ENCODE data around the gene CSF2. TPM values are rescaled to one million over a fixed set of nuclear protein-coding genes. Genes with fewer than 3 reads are reported as not detected.

CSF2 gene
- total and polyA plus RNA-seq, 5 donors from 2014 or later: not detected

- H3K36me3 ChIP-seq (ENCODE audit: control insufficient read depth, insufficient read depth, low read length): no peaks in the 10 kb centered on the region
- Mint-ChIP-seq H3K27me3 (no peaks in the 10 kb centered on the region), H3K4me3 (peak overlapping the region in 1 of 4 donors; percentile 20), H3K9me3 (peaks cover 0 to 3% (median 0%) of the 10 kb centered on the region in 7 donors), H3K27ac (peak overlapping the region in 1 of 3 donors; percentile 48), H3K36me3 (peaks cover 4% of the 10 kb centered on the region), H3K4me1 (peaks cover 17 to 24% (median 21%) of the 10 kb centered on the region in 4 donors)
- no peaks in the 10 kb centered on the region for H3K9me3 ChIP-seq (ENCODE audit: control insufficient read depth in 2 of 2, low read length in 2 of 2)
- H3K27me3 ChIP-seq (ENCODE audit: control insufficient read depth, insufficient read depth, low read length): no peaks in the 10 kb centered on the region
- H3K27ac ChIP-seq (ENCODE audit: insufficient read depth, low read length, poor library complexity, severe bottlenecking): no peak overlapping the region
- H3K4me3 ChIP-seq (ENCODE audit: low read depth, low read length): no peak overlapping the region
- ATAC-seq (ENCODE audit: low read depth in 2 of 2) (no peak), DNase-seq (no peak)
- peaks cover 19% of the 10 kb centered on the region for H3K4me1 ChIP-seq (ENCODE audit: control insufficient read depth, insufficient read depth, low read length, poor library complexity, severe bottlenecking)
Observed at GRCh38 chr5:132096904-132097303, 23.3 kb downstream of the CSF2 start.

- no peaks in the 10 kb centered on the region for H3K27me3 ChIP-seq (ENCODE audit: control insufficient read depth, insufficient read depth, low read length)
- Mint-ChIP-seq H3K4me3 (no peak overlapping the region), H3K27ac (no peak overlapping the region), H3K9me3 (peaks cover 0 to 3% (median 0%) of the 10 kb centered on the region in 7 donors), H3K4me1 (peaks cover 17 to 37% (median 28%) of the 10 kb centered on the region in 4 donors), H3K27me3 (no peaks in the 10 kb centered on the region), H3K36me3 (peaks cover 4% of the 10 kb centered on the region)
- ATAC-seq (ENCODE audit: low read depth in 2 of 2) (no peak), DNase-seq (no peak)
- H3K36me3 ChIP-seq (ENCODE audit: control insufficient read depth, insufficient read depth, low read length): no peaks in the 10 kb centered on the region
- no peaks in the 10 kb centered on the region for H3K9me3 ChIP-seq (ENCODE audit: control insufficient read depth in 2 of 2, low read length in 2 of 2)
- no peak overlapping the region for H3K4me3 ChIP-seq (ENCODE audit: low read depth, low read length)
- peaks cover 31% of the 10 kb centered on the region for H3K4me1 ChIP-seq (ENCODE audit: control insufficient read depth, insufficient read depth, low read length, poor library complexity, severe bottlenecking)
- H3K27ac ChIP-seq (ENCODE audit: insufficient read depth, low read length, poor library complexity, severe bottlenecking): no peak overlapping the region
Observed at GRCh38 chr5:132098151-132098594, 24.6 kb downstream of the CSF2 start.

- no peaks in the 10 kb centered on the region for H3K9me3 ChIP-seq (ENCODE audit: control insufficient read depth in 2 of 2, low read length in 2 of 2)
- ATAC-seq (ENCODE audit: low read depth in 2 of 2) (no peak), DNase-seq (no peak)
- Mint-ChIP-seq H3K27ac (peak overlapping the region in 2 of 3 donors; percentile 72 to 77), H3K27me3 (no peaks in the 10 kb centered on the region), H3K4me1 (peaks cover 18 to 41% (median 32%) of the 10 kb centered on the region in 4 donors), H3K4me3 (no peak overlapping the region), H3K9me3 (peaks cover 0 to 3% (median 0%) of the 10 kb centered on the region in 7 donors), H3K36me3 (peaks cover 4% of the 10 kb centered on the region)
- no peaks in the 10 kb centered on the region for H3K27me3 ChIP-seq (ENCODE audit: control insufficient read depth, insufficient read depth, low read length)
- no peak overlapping the region for H3K27ac ChIP-seq (ENCODE audit: insufficient read depth, low read length, poor library complexity, severe bottlenecking)
- no peak overlapping the region for H3K4me3 ChIP-seq (ENCODE audit: low read depth, low read length)
- peaks cover 36% of the 10 kb centered on the region for H3K4me1 ChIP-seq (ENCODE audit: control insufficient read depth, insufficient read depth, low read length, poor library complexity, severe bottlenecking)
- H3K36me3 ChIP-seq (ENCODE audit: control insufficient read depth, insufficient read depth, low read length): no peaks in the 10 kb centered on the region
Observed at GRCh38 chr5:132098621-132099020, 25.0 kb downstream of the CSF2 start.

- Mint-ChIP-seq H3K4me1 (peaks cover 18 to 47% (median 36%) of the 10 kb centered on the region in 4 donors), H3K4me3 (peak overlapping the region in 1 of 4 donors; percentile 7), H3K9me3 (peaks cover 0 to 1% (median 0%) of the 10 kb centered on the region in 7 donors), H3K27ac (peak overlapping the region; percentile 15 to 77 (median 72)), H3K27me3 (no peaks in the 10 kb centered on the region), H3K36me3 (no peaks in the 10 kb centered on the region)
- peaks cover 42% of the 10 kb centered on the region for H3K4me1 ChIP-seq (ENCODE audit: control insufficient read depth, insufficient read depth, low read length, poor library complexity, severe bottlenecking)
- H3K27me3 ChIP-seq (ENCODE audit: control insufficient read depth, insufficient read depth, low read length): no peaks in the 10 kb centered on the region
- DNase-seq (peak in 1 of 3 donors; percentile 41), ATAC-seq (ENCODE audit: low read depth in 2 of 2) (peak in 1 of 2 donors; percentile 14)
- H3K27ac ChIP-seq (ENCODE audit: insufficient read depth, low read length, poor library complexity, severe bottlenecking): no peak overlapping the region
- H3K4me3 ChIP-seq (ENCODE audit: low read depth, low read length): no peak overlapping the region
- no peaks in the 10 kb centered on the region for H3K9me3 ChIP-seq (ENCODE audit: control insufficient read depth in 2 of 2, low read length in 2 of 2)
- H3K36me3 ChIP-seq (ENCODE audit: control insufficient read depth, insufficient read depth, low read length): no peaks in the 10 kb centered on the region
Observed at GRCh38 chr5:132099076-132099748, 25.6 kb downstream of the CSF2 start.

- peaks cover 49% of the 10 kb centered on the region for H3K4me1 ChIP-seq (ENCODE audit: control insufficient read depth, insufficient read depth, low read length, poor library complexity, severe bottlenecking)
- ATAC-seq (ENCODE audit: low read depth in 2 of 2) (no peak), DNase-seq (no peak)
- Mint-ChIP-seq H3K27me3 (no peaks in the 10 kb centered on the region), H3K27ac (peak overlapping the region in 1 of 3 donors; percentile 77), H3K4me1 (peaks cover 20 to 54% (median 42%) of the 10 kb centered on the region in 4 donors), H3K36me3 (no peaks in the 10 kb centered on the region), H3K9me3 (peaks cover 0 to 1% (median 0%) of the 10 kb centered on the region in 7 donors), H3K4me3 (peak overlapping the region in 2 of 4 donors; percentile 2 to 4)
- no peaks in the 10 kb centered on the region for H3K36me3 ChIP-seq (ENCODE audit: control insufficient read depth, insufficient read depth, low read length)
- no peak overlapping the region for H3K4me3 ChIP-seq (ENCODE audit: low read depth, low read length)
- no peaks in the 10 kb centered on the region for H3K27me3 ChIP-seq (ENCODE audit: control insufficient read depth, insufficient read depth, low read length)
- no peaks in the 10 kb centered on the region for H3K9me3 ChIP-seq (ENCODE audit: control insufficient read depth in 2 of 2, low read length in 2 of 2)
- H3K27ac ChIP-seq (ENCODE audit: insufficient read depth, low read length, poor library complexity, severe bottlenecking): no peak overlapping the region
Observed at GRCh38 chr5:132099905-132100304, 26.3 kb downstream of the CSF2 start.

- H3K4me1 ChIP-seq (ENCODE audit: control insufficient read depth, insufficient read depth, low read length, poor library complexity, severe bottlenecking): peaks cover 55% of the 10 kb centered on the region
- Mint-ChIP-seq H3K27ac (peak overlapping the region in 2 of 3 donors; percentile 16 to 78), H3K27me3 (no peaks in the 10 kb centered on the region), H3K4me1 (peaks cover 20 to 62% (median 46%) of the 10 kb centered on the region in 4 donors), H3K36me3 (no peaks in the 10 kb centered on the region), H3K4me3 (peak overlapping the region in 2 of 4 donors; percentile 34 to 57), H3K9me3 (peaks cover 0 to 1% (median 0%) of the 10 kb centered on the region in 7 donors)
- no peaks in the 10 kb centered on the region for H3K36me3 ChIP-seq (ENCODE audit: control insufficient read depth, insufficient read depth, low read length)
- no peak overlapping the region for H3K4me3 ChIP-seq (ENCODE audit: low read depth, low read length)
- peak overlapping the region; percentile 73 for H3K27ac ChIP-seq (ENCODE audit: insufficient read depth, low read length, poor library complexity, severe bottlenecking)
- H3K27me3 ChIP-seq (ENCODE audit: control insufficient read depth, insufficient read depth, low read length): no peaks in the 10 kb centered on the region
- ATAC-seq (ENCODE audit: low read depth in 2 of 2) (no peak), DNase-seq (peak in 2 of 3 donors; percentile 26 to 38)
- no peaks in the 10 kb centered on the region for H3K9me3 ChIP-seq (ENCODE audit: control insufficient read depth in 2 of 2, low read length in 2 of 2)
Observed at GRCh38 chr5:132100672-132101261, 27.2 kb downstream of the CSF2 start.

GRCh38 chr5:132101385-132101880 lies 27.8 kb downstream of the CSF2 start:
- peaks cover 0 to 2% (median 0%) of the 10 kb centered on the region in 7 donors for H3K9me3 Mint-ChIP-seq
- no peak overlapping the region for H3K4me3 ChIP-seq (ENCODE audit: low read depth, low read length)
- DNase-seq (no peak), ATAC-seq (ENCODE audit: low read depth in 2 of 2) (no peak)
- peak overlapping the region in 2 of 3 donors; percentile 16 to 78 for H3K27ac Mint-ChIP-seq
- no peaks in the 10 kb centered on the region for H3K36me3 Mint-ChIP-seq
- no peaks in the 10 kb centered on the region for H3K27me3 ChIP-seq (ENCODE audit: control insufficient read depth, insufficient read depth, low read length)
- H3K27ac ChIP-seq (ENCODE audit: insufficient read depth, low read length, poor library complexity, severe bottlenecking): peak overlapping the region; percentile 73
- peaks cover 55% of the 10 kb centered on the region for H3K4me1 ChIP-seq (ENCODE audit: control insufficient read depth, insufficient read depth, low read length, poor library complexity, severe bottlenecking)
- no peaks in the 10 kb centered on the region for H3K9me3 ChIP-seq (ENCODE audit: control insufficient read depth in 2 of 2, low read length in 2 of 2)
- H3K4me1 Mint-ChIP-seq: peaks cover 20 to 62% (median 46%) of the 10 kb centered on the region in 4 donors
- H3K27me3 Mint-ChIP-seq: no peaks in the 10 kb centered on the region
- H3K4me3 Mint-ChIP-seq: peak overlapping the region in 1 of 4 donors; percentile 57
- H3K36me3 ChIP-seq (ENCODE audit: control insufficient read depth, insufficient read depth, low read length): no peaks in the 10 kb centered on the region

Measured in CD4-positive, CD25-positive, alpha-beta regulatory T cell (primary cell).